ENCODE results near the gene YBX3. TPM values are rescaled to one million over a fixed set of nuclear protein-coding genes. Genes with fewer than 3 reads are reported as not detected.

YBX3 gene
- total and polyA plus RNA-seq, 2 of the 13 experiments (the other 11 are each of a cell fraction or from before 2014, with no cell fraction given), result 77.5 to 99.6 TPM

GRCh38 chr12:10737249-10737648, 14.1 kb upstream of the YBX3 start:
- intact Hi-C loops (cut with micrococcal nuclease; ENCODE audit: unreplicated experiment), result no loop called here
- Histone ChIP-seq H3K4me1 (ENCODE audit: insufficient read depth, low read length) (0 out of 2 replicates have a peak, but pooled peaks cover 12% of the 10 kb centered on the region), H3K9ac (ENCODE audit: insufficient read depth, low read depth, low read length) (no peak overlapping the region), H3K79me2 (ENCODE audit: insufficient read depth, low read length) (no peaks in the 10 kb centered on the region), H3K27me3 (ENCODE audit: control insufficient read depth in 1 of 2, insufficient read depth in 2 of 2, low read length in 2 of 2) (peaks cover 0 to 34% of the 10 kb centered on the region in 2 experiments; a peak in 3 of 5 replicates), H3K4me2 (ENCODE audit: low read depth, low read length) (no peak overlapping the region), H3K36me3 (replicated peaks in 1 of 2; ENCODE audit: control insufficient read depth in 1 of 2, insufficient read depth in 2 of 2, low read length in 2 of 2) (no peaks in the 10 kb centered on the region), H2AFZ (ENCODE audit: low read length) (no peak overlapping the region), H3K4me3 (replicated peaks in 1 of 3; ENCODE audit: insufficient read depth in 1 of 3, low read depth in 2 of 3, low read length in 3 of 3) (no peak overlapping the region), H3K27ac (ENCODE audit: extremely low read length, insufficient read depth, low read length) (no peak overlapping the region), H4K20me1 (ENCODE audit: insufficient read depth, low read length) (no peaks in the 10 kb centered on the region), H3K9me3 (ENCODE audit: low read length) (no peaks in the 10 kb centered on the region)
- no peak for ATAC-seq
- no TSS peak for BruUV-seq (replicated peaks)
- in situ Hi-C loops (cut with HindIII; ENCODE audit: extremely low pct_ligation_motif_present, low pct_unique_long_range_greater_than_20kb), result no loop called here
- WGBS (ENCODE audit: low lambda C conversion rate), result 7% methylated on average over 1 of the region's 1 CpG
- POLR2A ChIA-PET, result no interaction called here
- TF ChIP-seq MAZ (IDR thresholded peaks at IDR 0.05; ENCODE audit: borderline replicate concordance, low read depth, low read length), result no peak
- no peak for TF ChIP-seq MAZ (CRISPR knock-in tag; IDR thresholded peaks at IDR 0.05; ENCODE audit: low read depth)
- TF ChIP-seq TAF1 (CRISPR knock-in tag; IDR thresholded peaks at IDR 0.05), result no peak
- peak in 1 of 2 experiments; percentile 39; a peak in 1 of 4 replicates for TF ChIP-seq MAFK (conservative IDR thresholded peaks at IDR 0.05 in 1 of 2, IDR thresholded peaks at IDR 0.05 in 1 of 2; ENCODE audit: low read length in 2 of 2)
- TF ChIP-seq ZNF724P (CRISPR knock-in tag; IDR thresholded peaks at IDR 0.05; ENCODE audit: borderline replicate concordance), result no peak
- no peak for TF ChIP-seq ZNF205 (CRISPR knock-in tag; IDR thresholded peaks at IDR 0.05)
- TF ChIP-seq KMT2A (CRISPR knock-in tag; IDR thresholded peaks at IDR 0.05), result no peak
- no peak for FAIRE-seq
- CTCF ChIA-PET (ENCODE audit: low intra/inter-chr PET ratio, low total read pairs), result no interaction called here
- no peak for DNase-seq (ENCODE audit: low spot score)

GRCh38 chr12:10736463-10736862, 13.3 kb upstream of the YBX3 start:
- Histone ChIP-seq H3K4me2 (ENCODE audit: low read depth, low read length) (no peak overlapping the region), H3K9me3 (ENCODE audit: low read length) (no peaks in the 10 kb centered on the region), H3K4me1 (ENCODE audit: insufficient read depth, low read length) (0 out of 2 replicates have a peak, but pooled peaks cover 12% of the 10 kb centered on the region), H3K36me3 (replicated peaks in 1 of 2; ENCODE audit: control insufficient read depth in 1 of 2, insufficient read depth in 2 of 2, low read length in 2 of 2) (no peaks in the 10 kb centered on the region), H3K79me2 (ENCODE audit: insufficient read depth, low read length) (no peaks in the 10 kb centered on the region), H2AFZ (ENCODE audit: low read length) (no peak overlapping the region), H4K20me1 (ENCODE audit: insufficient read depth, low read length) (no peaks in the 10 kb centered on the region), H3K4me3 (replicated peaks in 1 of 3; ENCODE audit: insufficient read depth in 1 of 3, low read depth in 2 of 3, low read length in 3 of 3) (no peak overlapping the region), H3K9ac (ENCODE audit: insufficient read depth, low read depth, low read length) (no peak overlapping the region), H3K27me3 (ENCODE audit: control insufficient read depth in 1 of 2, insufficient read depth in 2 of 2, low read length in 2 of 2) (peaks cover 0 to 42% of the 10 kb centered on the region in 2 experiments; a peak in 3 of 5 replicates), H3K27ac (ENCODE audit: extremely low read length, insufficient read depth, low read length) (no peak overlapping the region)
- DNase-seq (ENCODE audit: low spot score) (no peak), FAIRE-seq (no peak), ATAC-seq (no peak)
- TF ChIP-seq POGK (CRISPR knock-in tag; conservative IDR thresholded peaks at IDR 0.05) (no peak), MEIS1 (CRISPR knock-in tag; IDR thresholded peaks at IDR 0.05; ENCODE audit: borderline replicate concordance) (no peak), PREB (CRISPR knock-in tag; IDR thresholded peaks at IDR 0.05) (no peak), DR1 (CRISPR knock-in tag; IDR thresholded peaks at IDR 0.05) (no peak), SKI (IDR thresholded peaks at IDR 0.05; ENCODE audit: partially characterized antibody) (no peak), KDM1A (CRISPR knock-in tag; IDR thresholded peaks at IDR 0.05) (no peak)
- CTCF ChIA-PET (ENCODE audit: low intra/inter-chr PET ratio, low total read pairs), result no interaction called here
- in situ Hi-C loops (cut with HindIII; ENCODE audit: extremely low pct_ligation_motif_present, low pct_unique_long_range_greater_than_20kb) (no loop called here), intact Hi-C loops (cut with micrococcal nuclease; ENCODE audit: unreplicated experiment) (no loop called here)
- POLR2A ChIA-PET, result no interaction called here
- BruUV-seq (replicated peaks), result no TSS peak
- WGBS (ENCODE audit: low lambda C conversion rate), result 0% methylated on average over 1 of the region's 1 CpG

Data from HepG2 (cell line).